Activated T-helper 1 cell treated with anti-CD3 and anti-CD28 coated beads, Interleukin-12 subunit alpha, Interleukin-12 subunit beta, Interleukin-2, Interleukin-4 antibody, amounts not matched to agents 30 ng/mL and 10 ng/mL and 1 ng/mL, durations not matched to agents 14 hours and 24 hours and 36 hours (primary cell): Measurements from ENCODE around the gene GALNT5. TPM values are rescaled to one million over a fixed set of nuclear protein-coding genes. Genes with fewer than 3 reads are reported as not detected.
"Not testable (repeated sequence)": the region's sequence is repeated elsewhere in the genome, so short reads cannot be mapped to it uniquely, and the experiment has no call there.

Experiments used
- DNase-seq: peaks from one replicate; pipeline ENCODE4 v3.0.0; 2021; ENCODE audit warnings: low spot score
- H3K27ac Mint-ChIP-seq: one replicate; pipeline ENCODE4 v1.8.0; 2021; ENCODE audit warnings: mild to moderate bottlenecking, mixed read lengths
- H3K27me3 Mint-ChIP-seq: one replicate; pipeline ENCODE4 v1.8.0; 2022; ENCODE audit warnings: mild to moderate bottlenecking, moderate library complexity, mixed read lengths; ENCODE audit not compliant: insufficient read depth
- H3K36me3 Mint-ChIP-seq: one replicate; pipeline ENCODE4 v1.8.0; 2021; ENCODE audit warnings: low read depth, mixed read lengths
- H3K4me1 Mint-ChIP-seq: one replicate; pipeline ENCODE4 v1.8.0; 2021; ENCODE audit warnings: low read depth, mixed read lengths
- H3K4me3 Mint-ChIP-seq: one replicate; pipeline ENCODE4 v1.8.0; 2021; ENCODE audit warnings: mild to moderate bottlenecking, moderate library complexity, mixed read lengths
- H3K9me3 Mint-ChIP-seq: one replicate; pipeline ENCODE4 v1.8.0; 2021; ENCODE audit warnings: mixed read lengths
- intact Hi-C: fragments of 100-400 bp; cut with micrococcal nuclease; formaldehyde crosslinking; loops from one replicate; pipeline ENCODE4 v1.15.1; 2024
- total RNA-seq: library from RNA; stranded (reverse); gene quantifications from 2 replicates; pipeline ENCODE4 v1.2.3, GENCODE V29; 2022

The GALNT5 gene
- total RNA-seq, 1 donor from 2014 or later: not detected

DNA sequence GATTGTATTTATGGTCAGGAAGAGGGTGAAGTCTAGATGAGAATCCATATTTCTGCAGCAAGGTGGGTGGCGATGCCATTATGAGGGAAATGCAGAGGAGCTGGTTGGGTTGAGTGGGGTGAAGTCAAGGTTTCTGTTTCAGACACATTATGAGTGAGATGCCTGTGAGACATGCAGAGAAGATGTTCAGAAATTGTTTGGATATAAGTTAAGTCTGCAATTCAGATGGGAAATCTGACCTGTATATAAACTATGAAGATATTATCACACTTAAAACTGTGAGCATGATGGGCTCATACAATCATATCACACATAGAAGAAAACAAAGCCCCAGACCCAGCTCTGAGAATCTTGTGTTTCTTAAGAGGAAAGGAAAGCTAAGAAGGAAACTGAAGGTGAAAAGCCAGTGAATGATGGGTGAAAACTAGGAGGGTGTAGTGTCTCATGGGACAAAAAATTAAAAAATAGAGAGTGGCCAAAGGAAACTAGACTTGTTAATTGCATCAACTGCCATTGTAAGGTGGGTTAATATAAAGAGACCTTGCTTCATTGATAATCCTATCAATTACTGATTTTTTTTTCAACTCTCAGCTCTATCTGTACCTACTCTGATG is 14.2 kb downstream of the GALNT5 start:
- H3K36me3 Mint-ChIP-seq: peaks cover 2% of the 10 kb centered on the region
- H3K4me3 Mint-ChIP-seq: no peak overlapping the region
- H3K9me3 Mint-ChIP-seq: peaks cover 3% of the 10 kb centered on the region
- intact Hi-C loops: loop anchor here (1.0 to 2.0 kb wide), 2 partner anchors 10 to 25 kb away; no protein-coding TSS in a partner anchor
- no peak overlapping the region for H3K27ac Mint-ChIP-seq
- peaks cover under 1% of the 10 kb centered on the region for H3K27me3 Mint-ChIP-seq
- H3K4me1 Mint-ChIP-seq: peaks cover 32% of the 10 kb centered on the region
- no peak for DNase-seq

GRCh38 chr2:157279311-157279710 is 21.8 kb downstream of the GALNT5 start:
- H3K9me3 Mint-ChIP-seq, H3K27ac Mint-ChIP-seq, H3K4me3 Mint-ChIP-seq, DNase-seq, H3K36me3 Mint-ChIP-seq, intact Hi-C loops, H3K4me1 Mint-ChIP-seq: not testable (repeated sequence)
- H3K27me3 Mint-ChIP-seq: peaks cover 13% of the 10 kb centered on the region

DNA sequence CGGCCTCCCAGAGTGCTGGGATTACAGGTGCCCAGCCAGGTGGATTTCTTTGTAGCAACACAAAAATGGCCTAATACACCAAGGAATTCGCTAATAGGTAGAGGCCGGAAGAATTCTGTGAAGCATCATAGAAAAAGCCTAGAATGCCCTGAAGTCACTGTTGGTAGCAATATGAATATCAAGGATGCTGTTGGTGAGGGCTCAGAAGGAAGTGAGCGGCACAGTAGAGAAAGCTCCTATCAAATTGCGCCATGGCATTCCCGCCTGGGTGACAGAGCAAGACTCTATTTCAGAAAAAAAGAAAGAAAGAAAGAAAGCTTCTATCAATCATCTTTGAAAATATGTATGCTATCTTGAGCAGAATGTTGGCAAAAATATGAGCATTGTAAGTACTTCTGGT is 23.8 kb downstream of the GALNT5 start:
- Mint-ChIP-seq H3K27me3 (peaks cover 13% of the 10 kb centered on the region), H3K27ac (no peak overlapping the region), H3K36me3 (no peaks in the 10 kb centered on the region), H3K4me1 (no peaks in the 10 kb centered on the region), H3K4me3 (no peak overlapping the region), H3K9me3 (peaks cover 4% of the 10 kb centered on the region)
- no peak for DNase-seq
- intact Hi-C loops: no loop called here

DNA sequence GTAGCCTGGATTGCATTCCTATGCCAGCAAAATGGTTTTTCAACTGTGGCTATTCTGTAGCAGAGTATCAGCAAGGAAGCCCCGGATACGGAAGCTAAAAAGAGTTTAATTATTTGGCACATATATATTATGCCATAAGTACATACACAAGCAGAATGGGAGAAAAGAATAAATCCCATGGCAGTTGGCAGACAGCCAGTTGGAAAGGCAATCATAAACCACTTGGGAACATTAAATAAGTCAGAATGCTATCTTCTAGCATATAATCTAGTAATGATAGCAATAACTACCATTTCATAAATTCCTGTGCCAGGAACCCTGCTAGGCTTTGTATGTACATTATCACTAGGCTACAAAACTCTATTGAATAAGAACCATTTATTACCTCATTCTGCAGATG is 26.0 kb downstream of the GALNT5 start:
- no peak overlapping the region for H3K27ac Mint-ChIP-seq
- H3K4me1 Mint-ChIP-seq: no peaks in the 10 kb centered on the region

DNA sequence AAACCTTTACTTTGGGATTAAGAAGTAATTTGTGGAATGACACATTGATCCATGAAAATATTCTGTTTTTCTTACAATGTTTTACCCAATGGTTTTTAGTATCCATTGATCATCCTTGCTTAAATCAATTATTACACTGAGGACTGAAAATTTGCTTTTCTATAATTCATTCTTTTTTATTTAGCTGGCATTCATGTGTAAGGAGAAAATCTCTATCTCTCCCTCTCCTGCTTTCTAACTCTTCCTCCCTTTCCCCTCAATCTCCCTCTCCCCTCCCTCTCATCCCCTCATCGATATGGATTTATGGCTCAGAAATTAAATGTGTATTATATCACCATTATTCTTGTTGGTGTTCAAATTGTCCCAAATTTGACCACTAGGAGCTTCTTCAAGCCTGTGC is 29.7 kb downstream of the GALNT5 start:
- peaks cover 6% of the 10 kb centered on the region for H3K27me3 Mint-ChIP-seq
- no peak overlapping the region for H3K27ac Mint-ChIP-seq
- H3K9me3 Mint-ChIP-seq: no peaks in the 10 kb centered on the region
- no peak overlapping the region for H3K4me3 Mint-ChIP-seq
- no peaks in the 10 kb centered on the region for H3K4me1 Mint-ChIP-seq
- no peak for DNase-seq
- intact Hi-C loops: no loop called here
- H3K36me3 Mint-ChIP-seq: no peaks in the 10 kb centered on the region

More for the DNA sequence above, 26.0 kb downstream of the GALNT5 start:
- Mint-ChIP-seq H3K36me3 (no peaks in the 10 kb centered on the region), H3K9me3 (peaks cover 4% of the 10 kb centered on the region), H3K27me3 (peaks cover 8% of the 10 kb centered on the region), H3K4me3 (no peak overlapping the region)
- intact Hi-C loops: no loop called here
- DNase-seq: no peak

DNA sequence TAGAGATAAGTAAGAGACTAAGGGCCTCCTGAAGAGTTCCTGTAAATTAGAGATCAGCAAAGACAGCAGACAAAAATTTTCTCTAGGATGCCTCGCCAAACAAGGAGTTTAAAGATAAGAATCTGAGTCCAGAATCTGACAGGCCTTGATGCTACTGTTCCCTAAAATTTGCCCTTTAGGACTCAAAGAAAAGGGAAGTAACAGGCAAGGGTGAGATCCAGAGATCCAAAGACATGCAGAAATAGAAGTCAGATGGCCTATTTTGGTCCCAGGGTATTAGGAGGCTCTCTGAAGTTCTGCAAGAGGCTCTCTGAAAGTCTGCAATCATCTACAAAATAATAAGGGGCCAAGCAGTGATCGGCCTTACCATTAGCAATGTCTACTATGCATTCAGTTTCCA is 33.0 kb downstream of the GALNT5 start:
- intact Hi-C loops: no loop called here

DNA sequence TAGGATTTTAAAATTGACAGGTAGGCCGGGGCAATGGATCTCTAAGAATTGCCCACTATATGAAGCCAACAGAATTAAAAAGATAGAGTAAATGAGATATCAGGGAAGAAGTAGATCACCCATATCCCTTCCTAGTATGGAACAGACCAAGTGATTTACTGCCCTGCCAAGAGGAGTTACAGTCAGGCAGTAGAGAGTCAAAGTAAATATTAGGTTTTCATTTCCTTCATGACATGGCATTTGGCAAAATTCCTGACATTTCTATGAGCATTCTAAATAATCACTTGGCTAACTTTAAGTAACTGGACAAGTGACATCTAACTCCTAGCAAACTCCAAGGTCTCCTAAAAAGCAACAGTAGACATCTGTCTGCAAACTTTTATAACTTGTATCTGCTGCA is 33.5 kb downstream of the GALNT5 start:
- H3K27me3 Mint-ChIP-seq: peaks cover 3% of the 10 kb centered on the region
- no peaks in the 10 kb centered on the region for H3K36me3 Mint-ChIP-seq
- H3K4me3 Mint-ChIP-seq: no peak overlapping the region
- no peaks in the 10 kb centered on the region for H3K9me3 Mint-ChIP-seq
- intact Hi-C loops: no loop called here
- no peak for DNase-seq
- H3K27ac Mint-ChIP-seq: no peak overlapping the region
- no peaks in the 10 kb centered on the region for H3K4me1 Mint-ChIP-seq

More for the DNA sequence above, 33.0 kb downstream of the GALNT5 start:
- no peak overlapping the region for H3K4me3 Mint-ChIP-seq
- no peaks in the 10 kb centered on the region for H3K9me3 Mint-ChIP-seq
- H3K36me3 Mint-ChIP-seq: no peaks in the 10 kb centered on the region
- no peak for DNase-seq
- no peaks in the 10 kb centered on the region for H3K4me1 Mint-ChIP-seq
- peaks cover 3% of the 10 kb centered on the region for H3K27me3 Mint-ChIP-seq
- H3K27ac Mint-ChIP-seq: no peak overlapping the region

GRCh38 chr2:157292853-157293252 is 35.3 kb downstream of the GALNT5 start:
- H3K4me1 Mint-ChIP-seq: no peaks in the 10 kb centered on the region
- peaks cover 11% of the 10 kb centered on the region for H3K27me3 Mint-ChIP-seq
- intact Hi-C loops: no loop called here
- no peaks in the 10 kb centered on the region for H3K9me3 Mint-ChIP-seq
- H3K27ac Mint-ChIP-seq: no peak overlapping the region
- no peak for DNase-seq
- H3K4me3 Mint-ChIP-seq: no peak overlapping the region
- H3K36me3 Mint-ChIP-seq: no peaks in the 10 kb centered on the region

- Mint-ChIP-seq H3K36me3 (no peaks in the 10 kb centered on the region), H3K4me1 (no peaks in the 10 kb centered on the region), H3K27me3 (peaks cover 21% of the 10 kb centered on the region), H3K27ac (no peak overlapping the region), H3K4me3 (no peak overlapping the region), H3K9me3 (no peaks in the 10 kb centered on the region)
- DNase-seq: no peak
- intact Hi-C loops: no loop called here
Observed at GRCh38 chr2:157296490-157296889, 39.0 kb downstream of the GALNT5 start.

DNA sequence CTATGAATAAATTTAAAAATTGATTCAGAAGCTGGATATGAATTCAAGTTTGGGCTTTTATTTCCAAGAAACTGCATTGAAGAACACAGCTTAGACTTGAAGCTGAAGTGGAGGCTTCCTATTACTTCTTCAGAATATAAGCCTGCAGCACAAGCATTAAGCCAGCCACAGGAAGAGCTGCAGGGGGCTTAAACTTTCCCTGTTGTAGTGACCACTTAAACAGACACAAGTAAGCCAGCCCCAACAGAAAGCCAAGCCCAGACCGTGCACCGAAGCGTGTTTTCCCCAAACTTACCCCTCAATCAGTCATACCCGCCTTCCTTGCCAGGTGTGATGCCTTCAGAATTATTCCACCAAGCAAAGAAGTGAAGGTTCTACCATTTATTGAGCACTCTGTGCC is 39.5 kb downstream of the GALNT5 start:
- intact Hi-C loops: no loop called here
- no peak overlapping the region for H3K27ac Mint-ChIP-seq
- H3K9me3 Mint-ChIP-seq: no peaks in the 10 kb centered on the region
- no peak overlapping the region for H3K4me3 Mint-ChIP-seq
- H3K36me3 Mint-ChIP-seq: no peaks in the 10 kb centered on the region
- peaks cover 21% of the 10 kb centered on the region for H3K27me3 Mint-ChIP-seq
- no peaks in the 10 kb centered on the region for H3K4me1 Mint-ChIP-seq
- DNase-seq: no peak

GRCh38 chr2:157301307-157301706 is 43.8 kb downstream of the GALNT5 start:
- H3K27me3 Mint-ChIP-seq: peaks cover 21% of the 10 kb centered on the region
- no peaks in the 10 kb centered on the region for H3K36me3 Mint-ChIP-seq
- no peak for DNase-seq

GRCh38 chr2:157302492-157303099 is 45.1 kb downstream of the GALNT5 start:
- Mint-ChIP-seq H3K4me1 (peaks cover 22% of the 10 kb centered on the region), H3K9me3 (no peaks in the 10 kb centered on the region), H3K4me3 (no peak overlapping the region), H3K27me3 (peaks cover 14% of the 10 kb centered on the region), H3K36me3 (no peaks in the 10 kb centered on the region), H3K27ac (no peak overlapping the region)
- intact Hi-C loops: loop anchor here (1.0 to 5.0 kb wide), 9 partner anchors 25 to 1445 kb away; no protein-coding TSS in a partner anchor
- peak; percentile 26 for DNase-seq

More at GRCh38 chr2:157301307-157301706, 43.8 kb downstream of the GALNT5 start:
- intact Hi-C loops: loop anchor here (5.0 kb wide), 1 partner anchor 1446 kb away; no protein-coding TSS in a partner anchor
- Mint-ChIP-seq H3K27ac (no peak overlapping the region), H3K4me1 (peaks cover 11% of the 10 kb centered on the region), H3K9me3 (no peaks in the 10 kb centered on the region), H3K4me3 (no peak overlapping the region)

DNA sequence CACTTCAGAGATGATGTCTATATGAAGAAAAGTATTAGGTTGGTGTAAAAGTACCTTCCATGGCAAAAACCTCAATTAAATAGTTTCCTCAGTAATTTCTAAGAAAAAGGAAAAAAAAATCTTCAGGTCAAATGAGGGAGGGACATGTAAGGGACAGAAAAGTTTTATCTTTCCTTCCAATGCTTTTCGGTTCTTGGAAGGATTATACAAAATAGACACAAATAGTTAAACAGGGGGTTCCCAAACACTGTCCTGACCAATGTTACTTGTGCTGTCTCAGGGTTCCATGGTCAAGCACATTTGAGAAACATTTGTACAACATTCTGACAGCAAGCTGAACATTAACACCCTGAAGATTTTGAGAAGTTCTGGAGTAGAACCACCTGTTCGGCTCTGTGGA is 46.1 kb downstream of the GALNT5 start:
- no peak overlapping the region for H3K4me3 Mint-ChIP-seq
- DNase-seq: no peak
- H3K27me3 Mint-ChIP-seq: peaks cover 12% of the 10 kb centered on the region
- intact Hi-C loops: loop anchor here (2.0 to 5.0 kb wide), 5 partner anchors 15 to 1444 kb away; no protein-coding TSS in a partner anchor
- no peak overlapping the region for H3K27ac Mint-ChIP-seq
- no peaks in the 10 kb centered on the region for H3K36me3 Mint-ChIP-seq
- peaks cover 23% of the 10 kb centered on the region for H3K4me1 Mint-ChIP-seq
- H3K9me3 Mint-ChIP-seq: no peaks in the 10 kb centered on the region
